HG02943 (cell line): ENCODE data around the gene PRSS38.
"Not testable (repeated sequence)": the region's sequence is repeated elsewhere in the genome, so short reads cannot be mapped to it uniquely, and the experiment has no call there.

ENCODE experiments used
- ATAC-seq: cut with Tn5 transposase; IDR thresholded peaks from one replicate; pipeline ENCODE4 v1.9.1; 2021; ENCODE audit warnings: mild to moderate bottlenecking, low read depth, moderate library complexity; ENCODE audit not compliant: unreplicated experiment

The PRSS38 gene

DNA sequence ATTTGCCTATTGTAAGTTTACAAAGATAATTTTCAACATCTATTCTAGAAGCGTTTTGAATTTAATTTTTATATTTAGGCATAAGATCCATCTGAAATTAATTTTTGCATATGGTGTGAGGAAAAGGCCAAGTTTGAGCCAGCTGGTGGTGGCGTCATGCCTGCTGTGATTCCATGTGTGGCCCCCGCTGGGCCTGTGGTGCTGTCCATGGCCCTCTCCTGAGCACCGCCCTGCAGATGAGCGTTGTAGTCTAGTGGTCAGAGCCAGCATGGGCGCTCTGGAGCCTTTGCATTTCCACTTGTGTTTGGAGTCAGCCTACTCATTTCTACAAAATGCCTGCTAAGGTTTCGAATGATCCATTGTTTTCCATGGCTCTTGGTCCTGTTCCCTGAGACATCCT is 22.7 kb downstream of the PRSS38 start:
- no peak for ATAC-seq

DNA sequence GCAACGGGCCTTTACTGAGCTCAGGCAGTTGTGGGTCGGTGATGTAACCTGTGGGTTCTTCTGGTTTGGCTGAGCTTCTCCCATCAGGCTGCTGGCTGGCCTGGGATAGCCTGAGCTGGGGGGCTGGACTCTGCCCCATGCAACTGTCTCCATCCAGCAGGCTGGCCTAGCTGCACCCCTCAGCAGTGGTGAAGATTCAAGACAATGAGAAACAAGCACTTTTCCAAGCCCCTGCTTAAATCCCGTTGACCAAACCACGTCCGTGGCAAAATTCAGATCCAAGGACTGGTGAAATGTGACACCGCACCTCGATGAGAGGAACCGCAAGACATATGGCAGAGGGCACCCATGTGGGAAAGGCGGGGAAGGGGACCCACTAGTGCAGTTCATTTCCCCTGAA is 25.6 kb downstream of the PRSS38 start:
- no peak for ATAC-seq

DNA sequence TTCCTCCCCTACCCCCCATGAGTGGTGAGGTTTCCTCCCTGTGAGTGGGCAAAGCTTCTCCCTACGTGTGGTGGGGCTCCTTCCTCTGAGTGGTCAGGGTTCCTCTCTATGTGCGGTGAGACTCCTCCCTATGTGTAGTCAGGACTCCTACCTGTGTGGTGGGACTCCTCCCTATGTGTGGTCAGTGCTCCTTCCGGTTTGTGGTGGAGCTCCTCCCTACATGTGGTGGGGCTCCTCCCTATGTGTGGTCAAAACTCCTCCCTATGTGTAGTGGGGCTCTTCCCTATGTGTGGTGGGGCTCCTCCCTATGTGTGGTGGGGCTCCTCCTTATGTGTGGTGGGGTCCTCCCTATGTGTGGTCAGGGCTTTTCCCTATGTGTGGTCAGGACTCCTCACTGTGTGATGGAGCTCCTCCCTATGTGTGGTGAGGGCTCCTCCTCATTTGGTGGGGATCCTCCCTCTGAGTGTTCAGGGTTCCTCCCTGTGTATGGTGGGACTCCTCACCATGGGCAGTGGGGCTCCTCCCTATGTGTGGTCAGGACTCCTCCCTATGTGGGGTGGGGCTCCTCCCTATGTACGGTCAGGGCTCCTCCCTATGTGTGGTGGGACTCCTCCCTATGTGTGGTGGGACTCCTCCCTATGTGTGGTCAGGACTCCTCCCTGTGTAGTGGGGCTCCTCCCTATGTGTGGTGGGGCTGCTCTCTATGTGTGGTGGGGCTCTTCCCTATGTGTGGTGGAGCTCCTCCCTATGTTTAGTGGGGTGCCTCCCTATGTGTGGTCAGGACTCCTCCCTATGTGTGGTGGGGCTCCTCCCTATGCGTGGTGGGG is 29.1 kb downstream of the PRSS38 start:
- no peak for ATAC-seq

DNA sequence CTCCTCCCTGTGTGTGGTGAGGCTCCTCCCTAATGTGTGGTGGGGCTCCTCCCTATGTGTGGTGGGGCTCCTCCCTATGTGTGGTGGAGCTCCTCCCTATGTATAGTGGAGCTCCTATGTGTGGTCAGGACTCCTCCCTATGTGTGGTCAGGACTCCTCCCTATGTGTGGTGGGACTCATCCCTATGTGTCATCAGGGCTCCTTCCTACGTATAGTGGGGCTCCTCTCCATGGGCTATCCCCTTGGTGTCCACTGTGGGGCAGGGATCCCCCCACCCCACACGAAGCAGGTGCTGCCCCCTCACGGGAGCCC is 29.6 kb downstream of the PRSS38 start:
- ATAC-seq: no peak

DNA sequence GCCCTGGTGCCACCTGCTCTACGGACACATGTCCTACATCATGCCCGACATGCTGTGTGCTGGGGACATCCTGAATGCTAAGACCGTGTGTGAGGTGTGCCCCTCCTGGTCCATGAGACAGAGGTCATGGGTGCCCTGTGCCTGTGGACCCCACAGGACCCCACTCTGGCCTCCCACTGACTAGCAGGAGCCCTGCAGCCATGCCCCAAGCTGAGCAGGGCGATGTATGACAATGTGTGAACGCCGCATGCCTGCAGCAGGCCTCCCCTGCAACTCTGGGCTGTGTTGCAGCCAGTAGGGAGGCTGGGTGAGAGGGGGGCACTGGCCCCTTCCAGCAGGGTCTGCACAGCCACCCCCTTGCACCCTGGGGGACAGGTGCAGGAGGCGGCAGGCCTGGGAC is 30.0 kb downstream of the PRSS38 start:
- no peak for ATAC-seq

DNA sequence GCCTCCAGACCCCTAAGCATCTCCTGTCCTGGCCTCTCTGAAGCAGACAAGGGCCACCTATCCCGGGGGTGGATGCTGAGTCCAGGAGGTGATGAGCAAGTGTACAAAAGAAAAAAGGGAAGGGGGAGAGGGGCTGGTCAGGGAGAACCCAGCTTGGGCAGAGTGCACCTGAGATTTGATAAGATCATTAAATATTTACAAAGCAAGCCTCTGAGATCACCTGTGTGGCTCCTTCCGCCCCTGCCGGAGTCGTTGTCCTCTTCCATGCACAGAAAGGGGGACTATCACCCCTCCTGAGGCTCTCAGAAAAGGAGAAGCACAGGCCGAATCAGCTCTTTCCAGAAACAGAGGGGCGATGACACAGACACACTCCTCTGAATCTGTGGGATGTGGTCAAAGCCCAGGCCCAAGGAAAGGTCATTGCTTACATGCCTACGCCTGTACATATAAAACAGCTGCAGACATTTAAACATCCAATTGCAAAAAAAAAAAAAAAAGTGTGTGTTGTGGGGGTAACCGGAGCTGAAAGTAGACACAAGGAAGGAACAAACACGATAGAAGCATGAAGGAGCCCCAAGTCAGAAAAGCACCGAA is 30.9 kb downstream of the PRSS38 start:
- ATAC-seq: no peak

DNA sequence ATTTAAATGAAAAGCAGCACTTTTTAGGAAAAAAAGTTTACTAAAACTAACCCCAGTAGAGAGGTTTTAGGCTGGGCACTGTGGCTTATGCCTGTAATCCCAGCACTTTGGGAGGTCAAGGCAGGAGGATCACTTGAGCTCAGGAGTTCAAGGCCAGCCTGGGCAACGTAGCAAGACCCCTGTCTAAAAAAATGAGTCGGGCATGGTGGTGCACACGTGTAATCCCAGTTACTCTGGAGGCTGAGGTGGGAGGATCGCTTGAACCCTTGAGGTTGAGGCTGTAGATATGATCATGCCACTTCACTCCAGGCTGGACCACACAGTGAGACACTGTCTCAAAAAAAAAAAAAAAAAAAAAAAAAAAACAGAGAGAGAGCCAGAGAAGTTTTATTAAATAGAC is 31.6 kb downstream of the PRSS38 start:
- ATAC-seq: not testable (repeated sequence)

DNA sequence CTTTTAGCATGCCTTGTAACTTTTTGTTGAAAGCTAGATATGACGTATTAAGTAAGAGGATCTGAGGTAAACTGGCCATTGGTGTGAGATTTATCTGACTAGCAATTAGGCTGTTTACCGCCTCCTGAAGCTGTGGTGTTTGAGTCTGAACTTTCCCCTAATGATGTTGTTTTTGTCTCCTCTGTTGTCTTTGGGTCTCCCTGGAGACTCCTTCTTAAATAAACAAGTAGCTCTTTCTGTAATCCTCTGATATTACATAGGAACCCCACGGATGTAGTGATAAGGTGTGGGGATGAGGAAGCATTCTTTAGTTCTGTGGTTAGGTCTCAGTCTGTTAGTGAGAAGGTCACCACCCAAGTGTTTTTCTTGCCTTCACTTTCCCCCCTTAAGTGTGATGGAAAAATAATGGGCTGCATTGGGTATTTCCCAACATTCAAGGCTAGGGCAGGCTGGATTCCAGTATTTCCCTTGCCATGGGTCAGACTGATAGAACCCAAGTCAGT is 33.0 kb downstream of the PRSS38 start:
- ATAC-seq: no peak

DNA sequence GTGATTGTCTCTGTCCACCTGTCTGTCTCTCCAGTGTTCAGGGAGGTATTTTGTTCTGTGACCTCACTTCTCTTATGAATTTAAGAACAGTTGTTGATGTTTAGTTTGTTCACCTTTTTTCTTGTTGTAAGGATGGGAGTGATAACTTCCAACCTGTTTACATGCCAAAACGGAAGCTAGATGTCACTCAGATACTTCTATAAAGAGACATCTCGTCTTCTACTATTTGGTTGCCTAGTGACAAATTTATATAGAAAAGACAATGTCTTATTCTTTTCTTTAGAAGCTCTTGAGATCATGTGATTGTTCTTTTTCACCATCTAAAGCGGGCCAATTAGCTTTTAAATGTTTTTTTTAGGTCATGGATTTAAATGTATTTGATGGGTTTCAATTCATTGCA is 33.8 kb downstream of the PRSS38 start:
- ATAC-seq: no peak

DNA sequence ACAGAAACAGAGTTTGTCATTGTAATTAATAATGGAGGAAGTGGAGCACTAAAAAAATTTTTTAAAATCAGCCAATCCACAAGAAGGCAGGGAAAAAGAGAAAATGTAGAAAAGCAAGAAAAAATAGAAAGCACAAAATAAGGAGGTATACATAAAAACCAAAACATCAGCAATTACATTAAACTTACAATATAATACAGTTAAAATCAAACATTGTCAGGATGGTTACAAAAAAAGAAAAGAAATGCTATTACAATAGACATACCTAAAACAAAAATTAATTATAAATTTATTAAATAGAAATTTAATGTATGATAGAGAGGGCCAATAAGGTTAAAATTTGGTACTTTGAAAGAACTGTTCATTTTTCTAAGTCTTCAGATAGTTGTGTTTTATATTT is 38.7 kb downstream of the PRSS38 start:
- no peak for ATAC-seq

DNA sequence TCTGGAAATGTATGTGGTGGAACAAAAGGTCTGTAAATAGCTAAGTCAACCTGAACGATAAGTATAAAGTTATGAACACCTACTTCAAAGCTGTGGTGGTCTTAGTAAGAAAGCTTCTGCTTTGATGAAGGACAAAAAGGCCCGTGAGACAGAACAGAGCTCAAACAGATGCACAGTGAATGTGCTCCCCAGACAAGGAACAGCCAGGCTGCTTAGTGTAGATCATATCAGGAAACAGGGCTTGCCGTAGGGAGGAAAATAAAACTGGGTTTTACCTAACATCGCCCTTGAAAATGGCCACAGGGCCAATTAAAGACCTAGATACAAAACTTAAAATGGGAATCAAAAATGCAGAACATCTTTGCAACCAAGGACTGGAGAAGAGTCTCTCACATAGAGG is 40.2 kb downstream of the PRSS38 start:
- no peak for ATAC-seq

DNA sequence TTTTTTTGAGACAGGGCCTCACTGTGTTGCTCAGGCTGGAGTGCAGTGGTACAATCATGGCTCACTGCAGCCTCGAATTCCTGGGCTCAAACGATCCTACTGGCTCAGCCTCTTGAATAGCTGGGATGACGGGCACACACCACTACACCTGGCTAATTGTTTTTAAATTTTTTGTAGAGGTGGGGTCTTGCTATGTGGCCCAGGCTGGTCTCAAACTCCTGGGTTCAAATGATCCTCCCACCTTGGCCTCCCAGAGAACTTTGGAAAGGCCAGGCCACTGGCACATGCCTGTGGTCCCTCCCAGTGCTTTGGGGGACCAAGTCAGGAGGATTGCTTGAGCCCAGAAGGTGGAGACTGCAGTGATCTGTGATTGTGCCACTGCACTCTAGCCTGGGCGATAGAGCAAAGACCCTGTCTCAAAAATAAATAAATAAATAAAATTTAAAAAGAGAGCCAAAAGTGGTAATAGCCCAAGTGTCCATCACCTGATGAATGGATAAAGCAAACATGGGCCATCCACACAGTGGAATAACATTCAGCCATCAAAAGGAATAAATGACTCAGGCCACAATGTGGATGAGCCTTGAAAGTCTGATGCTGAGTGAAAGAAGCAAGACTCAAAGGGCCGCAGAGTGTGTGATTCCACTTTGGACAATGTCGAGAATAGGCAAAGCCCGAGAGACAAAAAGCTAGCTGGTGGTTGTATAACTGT is 40.8 kb downstream of the PRSS38 start:
- ATAC-seq: no peak

DNA sequence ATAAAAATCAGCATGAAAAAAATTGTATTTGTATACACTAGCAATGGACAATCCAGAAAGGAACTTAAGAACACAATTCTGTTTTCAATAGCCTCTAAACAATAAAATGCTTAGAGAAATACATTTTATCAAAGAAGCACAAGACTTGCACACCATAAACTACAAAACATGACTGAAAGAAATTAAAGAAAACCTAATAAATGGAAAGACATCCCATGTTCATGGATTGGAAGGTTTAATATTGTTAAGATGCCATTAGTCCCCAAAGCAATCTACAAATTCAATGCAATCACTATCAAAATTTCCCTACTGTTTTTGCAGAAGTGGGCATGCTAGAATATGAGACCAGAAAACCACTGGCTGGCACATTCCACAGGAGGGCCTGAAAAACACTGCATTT is 49.4 kb downstream of the PRSS38 start:
- ATAC-seq: no peak

DNA sequence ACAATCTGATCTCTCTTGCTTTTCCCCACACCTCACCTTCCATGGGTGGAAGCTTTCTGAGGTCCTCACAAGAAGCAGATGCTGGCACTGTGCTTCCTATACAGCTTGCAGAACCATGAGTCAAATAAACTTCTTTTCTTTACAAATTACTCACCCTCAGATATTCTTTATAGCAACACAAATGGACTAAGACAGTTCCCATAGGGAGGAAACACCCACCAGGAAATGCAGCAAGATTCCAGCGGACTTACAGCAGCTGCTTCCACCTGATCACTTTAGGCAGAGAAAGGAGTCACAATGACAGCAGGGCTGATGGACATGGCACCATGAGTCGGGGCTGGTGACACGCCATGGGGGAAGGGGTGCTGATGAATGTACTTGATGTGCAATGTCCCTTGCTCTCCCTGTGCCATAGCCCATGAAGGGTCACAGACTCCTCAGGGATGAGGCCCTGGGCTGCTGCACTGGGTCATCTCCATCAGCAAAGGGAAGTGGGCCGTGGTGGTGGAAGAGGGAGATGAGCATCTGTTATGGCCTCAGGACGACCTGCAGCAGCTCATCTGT is 53.9 kb downstream of the PRSS38 start:
- no peak for ATAC-seq

DNA sequence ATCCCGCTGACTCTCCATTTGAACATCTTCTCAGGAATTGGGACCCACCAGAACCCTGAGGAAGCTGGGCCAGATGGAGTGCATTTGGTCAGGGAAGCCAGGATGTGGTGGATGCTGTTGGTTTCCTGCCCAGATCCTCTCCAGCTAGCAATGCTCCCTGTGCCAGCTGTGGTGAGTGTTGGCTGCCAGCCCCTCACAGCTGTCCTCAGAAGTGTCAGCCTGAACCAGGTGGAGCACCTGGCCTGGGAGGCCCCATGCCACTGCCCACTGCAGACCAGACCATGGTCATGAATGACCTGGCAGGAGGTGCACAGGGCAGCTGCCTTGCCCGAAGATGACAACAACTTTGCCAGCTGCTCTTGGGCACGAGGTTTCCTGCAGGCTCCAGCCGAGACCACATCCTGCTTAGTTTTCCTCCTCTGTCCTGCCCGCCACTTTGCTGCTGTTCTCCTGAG is 54.4 kb downstream of the PRSS38 start:
- ATAC-seq: no peak

DNA sequence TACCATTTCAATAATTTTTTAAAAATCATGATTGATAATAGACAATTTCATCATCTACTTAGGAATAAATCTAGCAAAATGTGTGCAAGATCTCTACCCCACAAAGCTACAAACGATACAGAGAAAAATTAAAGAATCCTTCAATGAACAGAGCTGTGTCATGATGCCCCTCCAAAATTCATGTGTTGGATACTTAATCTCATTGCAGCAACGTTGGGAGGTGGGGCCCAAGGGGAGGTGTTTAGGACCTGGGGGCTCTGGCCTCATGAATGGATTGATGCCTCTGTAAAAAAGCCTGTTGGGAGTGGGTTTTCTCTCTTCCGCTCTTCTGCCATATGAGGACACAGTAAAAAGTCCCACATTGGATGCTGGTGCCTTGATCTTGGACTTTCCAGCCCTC is 54.9 kb downstream of the PRSS38 start:
- ATAC-seq: no peak

DNA sequence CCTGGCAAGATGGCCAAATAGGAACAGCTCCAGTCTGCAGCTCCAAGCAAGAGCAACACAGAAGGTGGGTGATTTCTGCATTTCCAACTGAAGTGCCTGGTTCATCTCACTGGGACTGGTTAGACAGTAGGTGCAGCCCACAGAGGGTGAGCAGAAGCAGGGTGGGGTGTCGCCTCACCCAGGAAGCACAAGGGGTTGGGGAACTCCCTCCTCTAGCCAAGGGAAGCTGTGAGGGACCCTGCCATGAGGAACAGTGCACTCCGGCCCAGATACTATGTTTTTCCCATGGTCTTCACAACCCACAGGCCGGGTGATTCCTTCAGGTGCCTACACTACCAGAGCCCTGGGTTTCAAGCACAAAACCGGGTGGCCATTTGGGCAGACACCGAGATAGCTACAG is 56.4 kb downstream of the PRSS38 start:
- not testable (repeated sequence) for ATAC-seq

DNA sequence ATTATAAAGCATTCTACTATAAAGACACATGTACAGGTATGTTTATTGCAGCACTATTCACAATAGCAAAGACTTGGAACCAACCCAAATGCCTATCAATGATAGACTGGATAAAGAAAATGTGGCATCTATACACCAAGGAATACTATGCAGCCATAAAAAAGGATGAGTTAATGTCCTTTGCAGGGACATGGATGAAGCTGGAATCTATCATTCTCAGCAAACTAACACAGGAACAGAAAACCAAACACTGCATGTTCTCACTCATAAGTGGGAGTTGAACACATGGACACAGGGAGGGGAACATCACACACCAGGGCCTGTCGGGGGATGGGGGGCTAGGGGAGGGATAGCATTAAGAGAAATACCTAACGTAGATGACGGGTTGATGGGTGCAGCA is 62.3 kb downstream of the PRSS38 start:
- not testable (repeated sequence) for ATAC-seq

DNA sequence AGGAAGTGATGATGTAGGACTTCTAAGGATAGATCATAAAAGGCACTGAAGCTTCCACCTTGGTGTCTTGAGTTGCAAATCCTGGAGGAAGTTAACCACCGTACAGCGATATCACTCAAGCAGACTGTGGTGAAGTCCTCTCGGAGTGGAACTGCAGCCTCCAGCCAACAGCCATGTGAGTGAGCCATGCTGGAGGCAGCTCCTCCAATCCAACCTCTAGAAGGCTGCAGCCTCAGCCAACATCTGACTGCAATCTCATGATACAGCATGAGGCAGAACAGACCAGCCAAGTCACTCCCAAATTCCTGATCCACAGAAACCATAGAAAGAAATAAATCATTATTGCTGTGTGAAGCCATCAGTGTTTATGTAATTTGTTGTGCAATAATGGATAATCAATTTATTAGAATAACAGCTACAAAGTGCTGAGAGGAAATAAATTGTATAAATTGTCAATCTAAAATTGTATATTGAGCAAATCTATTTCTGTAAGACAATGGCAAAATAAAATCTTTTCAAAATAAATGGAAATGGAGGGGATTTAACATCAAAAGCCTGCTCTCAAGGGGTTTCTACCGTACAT is 65.0 kb downstream of the PRSS38 start:
- ATAC-seq: no peak

DNA sequence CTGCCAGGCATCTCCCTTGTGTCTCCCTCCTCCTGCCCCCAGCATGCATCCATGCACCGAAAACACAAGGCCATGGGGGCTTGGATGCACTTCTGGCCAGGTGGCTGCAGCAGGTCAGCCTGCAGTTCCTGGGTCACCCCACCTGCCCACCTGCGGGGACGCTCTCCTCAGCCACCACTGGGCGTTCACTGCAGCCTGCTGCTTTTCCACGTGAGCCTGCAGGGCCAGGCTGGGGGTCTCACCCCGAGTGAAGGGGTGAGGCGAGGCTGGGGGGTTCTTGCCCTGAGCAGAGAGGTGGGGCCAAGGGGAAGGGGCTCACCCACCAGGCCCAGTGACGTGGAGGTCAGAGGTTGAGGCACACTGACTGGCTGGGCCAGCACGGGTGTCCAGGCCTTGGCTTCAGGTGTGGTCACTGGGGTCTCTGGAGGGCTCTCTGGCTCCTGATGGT is 67.6 kb downstream of the PRSS38 start:
- ATAC-seq: no peak
